Choroid plexus epithelial cell (primary cell): ENCODE measurements around the gene SLC29A2.
A peak's percentile ranks its signal among the peaks of the same experiment; 100 is the strongest.

Source experiments
- DNase-seq: peaks from one replicate; pipeline ENCODE4 v3.0.0-alpha.2; 2010; ENCODE audit warnings: low read depth
- H3K4me3 ChIP-seq: 2 replicates; pipeline ENCODE4 v1.5.1; 2011; ENCODE audit warnings: low read depth, mild to moderate bottlenecking, control low read depth, low read length, moderate library complexity
- TF ChIP-seq, protein P1 (sequence below): conservative IDR thresholded peaks from 2 replicates; pipeline ENCODE4 v1.5.1; 2011; ENCODE audit warnings: low read depth, mild to moderate bottlenecking, control low read depth, inconsistent platforms, low read length, moderate library complexity

The SLC29A2 gene

DNA sequence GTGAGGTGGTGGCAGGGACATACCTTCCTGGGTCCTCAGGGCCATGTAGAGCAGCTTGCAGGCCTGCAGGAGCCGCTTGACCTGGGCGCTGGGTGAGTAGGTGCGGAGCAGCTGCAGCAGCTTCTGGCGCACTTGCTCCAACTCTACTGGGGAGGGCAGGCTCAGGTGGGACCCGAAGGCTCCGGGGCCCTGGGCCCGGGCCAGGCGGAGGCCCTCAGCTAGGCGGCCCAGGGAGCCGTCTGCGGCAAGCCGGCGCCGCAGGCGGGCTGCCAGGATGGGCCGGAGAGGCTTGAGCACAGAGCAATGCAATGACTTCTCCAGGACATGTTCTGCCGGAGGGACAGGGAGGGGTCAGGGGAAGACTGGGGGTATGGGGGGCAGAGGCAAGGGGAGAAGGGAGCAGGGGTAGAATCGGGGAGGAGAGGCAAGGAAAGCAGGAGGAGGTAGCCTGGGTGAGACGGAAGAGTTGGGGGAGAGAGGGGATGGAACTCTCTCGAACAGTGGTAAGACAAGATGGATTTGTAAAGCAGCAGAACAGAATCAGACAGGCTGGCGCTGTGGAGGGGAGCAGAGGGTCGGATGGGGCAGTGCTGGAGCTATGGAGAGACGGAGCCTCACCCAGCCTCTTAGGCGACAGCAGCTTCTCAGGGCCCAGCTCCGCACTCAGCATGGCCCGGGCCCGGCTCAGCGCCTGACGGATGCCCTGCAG is 37.5 kb downstream of the SLC29A2 start:
- TF ChIP-seq, protein P1, sequence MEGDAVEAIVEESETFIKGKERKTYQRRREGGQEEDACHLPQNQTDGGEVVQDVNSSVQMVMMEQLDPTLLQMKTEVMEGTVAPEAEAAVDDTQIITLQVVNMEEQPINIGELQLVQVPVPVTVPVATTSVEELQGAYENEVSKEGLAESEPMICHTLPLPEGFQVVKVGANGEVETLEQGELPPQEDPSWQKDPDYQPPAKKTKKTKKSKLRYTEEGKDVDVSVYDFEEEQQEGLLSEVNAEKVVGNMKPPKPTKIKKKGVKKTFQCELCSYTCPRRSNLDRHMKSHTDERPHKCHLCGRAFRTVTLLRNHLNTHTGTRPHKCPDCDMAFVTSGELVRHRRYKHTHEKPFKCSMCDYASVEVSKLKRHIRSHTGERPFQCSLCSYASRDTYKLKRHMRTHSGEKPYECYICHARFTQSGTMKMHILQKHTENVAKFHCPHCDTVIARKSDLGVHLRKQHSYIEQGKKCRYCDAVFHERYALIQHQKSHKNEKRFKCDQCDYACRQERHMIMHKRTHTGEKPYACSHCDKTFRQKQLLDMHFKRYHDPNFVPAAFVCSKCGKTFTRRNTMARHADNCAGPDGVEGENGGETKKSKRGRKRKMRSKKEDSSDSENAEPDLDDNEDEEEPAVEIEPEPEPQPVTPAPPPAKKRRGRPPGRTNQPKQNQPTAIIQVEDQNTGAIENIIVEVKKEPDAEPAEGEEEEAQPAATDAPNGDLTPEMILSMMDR: no peak
- DNase-seq: no peak
- H3K4me3 ChIP-seq: peak overlapping the region; percentile 65

DNA sequence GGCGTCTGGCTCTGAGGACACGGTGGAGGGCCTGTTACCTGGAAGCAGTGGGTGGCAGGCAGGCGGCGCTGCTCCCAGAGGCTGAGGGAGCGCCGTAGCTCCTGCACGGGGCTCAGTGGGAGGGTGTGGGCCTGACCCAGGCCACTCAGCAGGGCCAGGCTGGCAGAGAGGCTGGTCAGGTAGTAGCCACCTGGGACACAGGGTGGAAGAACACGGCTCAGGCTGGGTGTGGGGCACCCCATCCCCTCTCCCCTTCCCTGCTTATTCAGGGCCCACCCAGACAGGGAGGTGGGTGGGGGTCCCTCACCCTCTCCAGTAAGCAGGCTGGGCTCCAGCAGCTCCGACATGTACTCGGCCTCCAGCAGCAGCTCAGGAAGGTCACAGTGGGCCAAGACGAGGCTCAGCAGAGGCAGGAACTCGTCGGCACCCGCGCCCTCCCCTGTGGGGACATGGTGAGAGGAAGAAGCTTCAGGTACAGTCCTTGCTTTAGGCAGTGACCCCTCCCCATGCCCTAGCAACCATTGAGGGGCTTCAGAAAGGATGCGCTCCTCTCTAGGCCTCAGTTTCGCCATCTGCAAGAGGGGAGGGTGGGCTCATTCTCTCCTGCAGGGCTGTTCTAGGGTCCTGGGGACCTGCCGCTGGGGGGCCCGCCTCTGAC is 38.2 kb downstream of the SLC29A2 start:
- no peak for DNase-seq
- no peak overlapping the region for H3K4me3 ChIP-seq
- TF ChIP-seq, protein P1: no peak

DNA sequence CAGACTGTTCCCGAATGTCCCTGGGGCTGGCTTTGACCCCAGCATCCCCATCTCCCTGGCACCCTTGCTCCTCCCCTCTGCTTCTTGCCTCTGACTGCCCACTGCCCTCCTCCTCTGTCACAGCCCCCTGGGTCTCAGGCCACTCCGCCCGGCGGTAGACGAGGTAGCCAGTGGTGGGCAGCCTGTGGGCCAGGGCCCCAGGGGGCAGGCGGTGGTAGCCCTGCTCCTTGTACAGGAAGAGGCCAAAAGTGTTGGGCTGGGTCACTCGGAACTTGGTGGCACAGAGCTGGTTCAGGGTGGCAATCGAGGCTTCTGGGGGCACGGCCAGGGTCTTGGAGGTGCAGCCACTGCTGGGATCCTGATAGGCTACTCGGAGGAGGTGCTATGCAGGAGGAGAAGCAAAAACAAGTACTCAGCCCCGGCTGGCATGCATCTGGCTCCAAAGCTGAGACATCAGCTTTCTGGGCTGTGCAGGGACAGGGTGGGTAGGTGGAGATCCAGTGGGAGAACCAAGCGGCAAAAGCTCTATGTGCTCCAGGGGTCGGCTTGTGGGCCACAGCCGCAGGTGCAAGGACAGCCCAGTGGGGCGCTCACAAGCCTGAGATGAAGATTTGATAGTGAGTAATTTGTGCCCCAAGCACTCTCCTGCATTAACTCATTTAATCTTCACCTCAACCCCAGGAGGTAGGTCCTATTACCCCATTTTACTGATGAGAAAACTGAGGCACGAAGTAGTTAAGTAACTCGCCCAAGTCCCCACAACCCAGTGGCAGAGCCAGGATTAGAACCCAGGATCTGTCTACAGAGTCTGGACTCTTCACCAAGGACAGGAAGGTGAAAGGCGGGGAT is 39.0 kb downstream of the SLC29A2 start:
- DNase-seq: no peak
- H3K4me3 ChIP-seq: no peak overlapping the region
- TF ChIP-seq, protein P1: no peak

DNA sequence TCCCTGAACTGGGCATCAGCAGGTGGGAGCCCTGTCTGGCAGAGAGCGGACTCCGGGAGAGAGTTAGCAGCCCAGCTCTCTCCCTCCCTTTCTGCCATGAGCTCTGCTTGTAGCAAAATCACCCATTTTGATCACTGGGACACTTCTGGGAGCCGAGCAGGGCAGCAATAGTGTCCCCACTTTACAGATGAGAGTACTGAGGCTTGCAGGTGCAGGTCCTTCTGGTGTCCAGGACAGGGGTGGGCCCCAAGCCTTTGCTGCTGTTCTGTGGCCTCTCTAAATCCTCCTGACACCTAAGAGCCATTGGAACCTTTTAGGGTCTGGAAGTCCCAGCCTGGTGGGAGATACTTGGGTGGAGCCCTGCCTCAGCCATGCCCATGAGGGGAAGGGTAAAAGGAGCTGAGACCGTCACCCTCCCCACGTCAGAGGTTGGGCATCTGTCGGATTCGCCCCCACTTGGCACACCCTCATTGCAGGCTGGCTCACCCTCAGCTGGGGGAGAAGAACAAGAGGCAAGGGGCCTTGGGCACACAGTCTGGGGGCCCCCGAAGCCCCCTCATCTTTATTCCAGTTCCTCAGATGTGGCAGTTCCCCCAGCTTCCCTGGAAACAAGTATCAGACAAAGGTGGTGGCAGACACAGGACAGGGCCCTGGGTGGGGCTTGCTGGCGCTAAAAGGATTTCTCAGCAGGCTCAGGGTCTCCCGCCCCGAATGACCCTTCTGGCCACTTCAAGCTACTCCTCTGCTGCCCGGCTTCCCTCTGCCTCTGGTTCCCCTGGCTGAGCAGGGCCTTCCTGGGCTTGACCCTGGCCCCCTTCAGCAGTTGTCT is 39.8 kb downstream of the SLC29A2 start:
- H3K4me3 ChIP-seq: no peak overlapping the region
- TF ChIP-seq, protein P1: no peak
- no peak for DNase-seq

DNA sequence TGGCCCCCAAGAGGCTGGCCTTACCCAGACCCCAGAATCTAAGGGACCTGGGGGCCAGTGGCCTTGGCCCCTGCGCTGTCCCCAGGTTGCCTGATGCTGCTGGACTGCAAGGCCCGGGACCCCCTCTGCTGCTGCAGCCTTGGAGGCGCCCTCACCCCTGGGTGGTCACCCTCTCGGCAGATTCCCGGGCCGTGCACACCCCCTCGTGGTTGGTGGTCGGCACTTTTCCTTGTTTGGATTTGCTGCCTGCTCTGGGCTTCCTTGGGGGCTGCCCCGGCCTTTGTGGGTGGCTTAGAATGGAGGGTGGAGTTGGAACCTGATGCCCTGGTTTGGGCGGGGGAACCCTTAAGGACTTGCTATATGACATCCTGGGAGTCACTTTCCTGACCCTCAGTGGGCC is 40.6 kb downstream of the SLC29A2 start:
- no peak overlapping the region for H3K4me3 ChIP-seq
- TF ChIP-seq, protein P1: no peak
- DNase-seq: no peak

DNA sequence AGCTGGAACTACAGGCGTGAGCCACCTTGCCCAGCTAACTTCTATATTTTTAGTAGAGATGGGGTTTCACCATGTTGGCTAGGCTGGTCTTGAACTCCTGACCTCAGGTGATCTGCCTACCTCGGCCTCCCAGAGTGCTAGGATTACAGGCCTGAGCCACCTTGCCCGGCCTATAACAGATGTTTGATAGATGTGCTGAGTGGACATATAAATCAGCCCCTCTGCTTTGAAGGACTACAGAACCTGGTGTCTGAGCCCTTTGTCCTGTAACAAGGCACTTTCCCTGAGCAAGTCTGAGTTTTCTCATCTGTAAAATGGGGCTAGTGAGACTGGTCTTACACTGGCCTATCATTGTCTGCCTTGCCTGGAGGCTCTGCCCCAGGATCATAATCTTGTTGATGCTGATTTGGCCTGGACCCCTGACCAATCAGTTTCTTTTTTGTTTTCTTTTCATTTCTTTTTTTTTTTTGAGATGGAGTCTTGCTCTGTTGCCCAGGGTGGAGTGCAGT is 42.3 kb downstream of the SLC29A2 start:
- H3K4me3 ChIP-seq: no peak overlapping the region
- DNase-seq: no peak
- TF ChIP-seq, protein P1: no peak
